Gastroesophageal sphincter (tissue), 3 donors: ENCODE measurements around the gene TRAPPC4.
"Not testable (repeated sequence)": the region's sequence is repeated elsewhere in the genome, so short reads cannot be mapped to it uniquely, and the experiment has no call there.

Source experiments
- EP300 ChIP-seq: sonication (generic); formaldehyde crosslinking; IDR thresholded peaks from one replicate; pipeline ENCODE4 v1.6.1; 2017; ENCODE audit warnings: antibody characterized with exemption, mild to moderate bottlenecking
- POLR2A ChIP-seq, 2 donors: fragments of 450-650 bp; IDR thresholded peaks; one replicate each; pipeline ENCODE4 v1.6.1; 2017; ENCODE audit warnings: antibody characterized with exemption in 2 of 2, mild to moderate bottlenecking in 2 of 2, moderate library complexity in 1 of 2
- TF ChIP-seq, protein P1 (sequence below), 4 experiments: fragments of 200-600 bp in 2 of 4; fragments of 450-650 bp in 2 of 4; sonication (generic) in 1 of 4; IDR thresholded peaks; one replicate each; pipeline ENCODE4 v1.5.1; 2017 to 2019; ENCODE audit warnings: antibody characterized with exemption in 4 of 4, mild to moderate bottlenecking in 2 of 4, moderate library complexity in 2 of 4

- TF ChIP-seq, protein P1, sequence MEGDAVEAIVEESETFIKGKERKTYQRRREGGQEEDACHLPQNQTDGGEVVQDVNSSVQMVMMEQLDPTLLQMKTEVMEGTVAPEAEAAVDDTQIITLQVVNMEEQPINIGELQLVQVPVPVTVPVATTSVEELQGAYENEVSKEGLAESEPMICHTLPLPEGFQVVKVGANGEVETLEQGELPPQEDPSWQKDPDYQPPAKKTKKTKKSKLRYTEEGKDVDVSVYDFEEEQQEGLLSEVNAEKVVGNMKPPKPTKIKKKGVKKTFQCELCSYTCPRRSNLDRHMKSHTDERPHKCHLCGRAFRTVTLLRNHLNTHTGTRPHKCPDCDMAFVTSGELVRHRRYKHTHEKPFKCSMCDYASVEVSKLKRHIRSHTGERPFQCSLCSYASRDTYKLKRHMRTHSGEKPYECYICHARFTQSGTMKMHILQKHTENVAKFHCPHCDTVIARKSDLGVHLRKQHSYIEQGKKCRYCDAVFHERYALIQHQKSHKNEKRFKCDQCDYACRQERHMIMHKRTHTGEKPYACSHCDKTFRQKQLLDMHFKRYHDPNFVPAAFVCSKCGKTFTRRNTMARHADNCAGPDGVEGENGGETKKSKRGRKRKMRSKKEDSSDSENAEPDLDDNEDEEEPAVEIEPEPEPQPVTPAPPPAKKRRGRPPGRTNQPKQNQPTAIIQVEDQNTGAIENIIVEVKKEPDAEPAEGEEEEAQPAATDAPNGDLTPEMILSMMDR (IDR thresholded peaks at IDR 0.05): not testable (repeated sequence)
- not testable (repeated sequence) for TF ChIP-seq POLR2A (IDR thresholded peaks at IDR 0.05); EP300
Observed at GRCh38 chr11:119033421-119033820, 14.9 kb downstream of the TRAPPC4 start.
